Gastrocnemius medialis (tissue), 4 donors: ENCODE data around the gene PDCD5.

Experiments
- CTCF ChIP-seq, 5 experiments: fragments of 450-650 bp in 3 of 5; fragments of 200-600 bp in 2 of 5; sonication (generic) in 2 of 5; IDR thresholded peaks in 4 of 5; conservative IDR thresholded peaks in 1 of 5; 1 replicate in 4 of 5; 2 replicates in 1 of 5; pipeline ENCODE4 v1.5.1; 2016 to 2019; ENCODE audit warnings: antibody characterized with exemption in 5 of 5, mild to moderate bottlenecking in 3 of 5, moderate library complexity in 3 of 5
- POLR2A ChIP-seq, 2 donors: fragments of 450-650 bp; IDR thresholded peaks; one replicate each; pipeline ENCODE4 v1.6.1; 2017; ENCODE audit warnings: antibody characterized with exemption in 2 of 2, mild to moderate bottlenecking in 2 of 2, moderate library complexity in 2 of 2

DNA sequence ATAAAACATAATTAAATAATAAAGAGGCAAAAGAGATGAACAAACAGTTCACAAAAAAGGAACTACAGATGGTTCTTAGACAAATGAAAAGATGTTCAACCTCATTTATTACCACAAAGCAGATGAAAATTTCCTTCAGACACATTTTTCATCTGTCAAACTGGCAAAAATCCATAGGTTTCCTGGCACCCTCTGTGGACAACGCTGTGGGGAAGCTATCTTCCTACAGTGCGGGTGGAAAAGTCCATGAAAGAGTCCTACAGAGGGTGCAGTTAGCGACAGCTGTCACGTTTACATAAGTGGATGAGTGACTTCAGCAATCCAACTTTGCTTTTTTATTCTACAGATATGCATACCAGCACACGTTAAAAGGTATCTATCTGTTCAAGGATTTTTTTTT lies 30.3 kb upstream of the PDCD5 start:
- no peak for TF ChIP-seq POLR2A (IDR thresholded peaks at IDR 0.05)
- no peak for TF ChIP-seq CTCF (IDR thresholded peaks at IDR 0.05 in 4 of 5, conservative IDR thresholded peaks at IDR 0.05 in 1 of 5)
